Hepatic stellate cell (primary cell): ENCODE results near the gene PIERCE2.
"Not testable (repeated sequence)": the region's sequence is repeated elsewhere in the genome, so short reads cannot be mapped to it uniquely, and the experiment has no call there.

Source experiments
- DNase-seq: peaks from one replicate; pipeline ENCODE4 v3.0.0; 2011; ENCODE audit warnings: low spot score

The PIERCE2 gene, protein sequence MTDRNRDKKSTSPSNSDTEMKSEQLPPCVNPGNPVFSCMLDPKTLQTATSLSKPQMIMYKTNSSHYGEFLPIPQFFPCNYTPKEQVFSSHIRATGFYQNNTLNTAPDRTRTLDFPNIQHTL

GRCh38 chr15:55408012-55408928 lies at the start of gene PIERCE2, which contains the start of gene CCPG1:
PIERCE2 (plus strand) TSS chr15:55408495; CDS start chr15:55408769, 274 bp downstream.
CCPG1 (minus strand) TSS chr15:55408359; CDS start chr15:55389424, 18,935 bp downstream.
- peak; percentile 94 for DNase-seq

- DNase-seq = peak; percentile 5
Observed at GRCh38 chr15:55360256-55360655, 48.0 kb upstream of the PIERCE2 start.

- no peak for DNase-seq
Observed at GRCh38 chr15:55361048-55361447, 47.2 kb upstream of the PIERCE2 start.

GRCh38 chr15:55362641-55363040 lies 45.7 kb upstream of the PIERCE2 start:
- DNase-seq = no peak

DNA sequence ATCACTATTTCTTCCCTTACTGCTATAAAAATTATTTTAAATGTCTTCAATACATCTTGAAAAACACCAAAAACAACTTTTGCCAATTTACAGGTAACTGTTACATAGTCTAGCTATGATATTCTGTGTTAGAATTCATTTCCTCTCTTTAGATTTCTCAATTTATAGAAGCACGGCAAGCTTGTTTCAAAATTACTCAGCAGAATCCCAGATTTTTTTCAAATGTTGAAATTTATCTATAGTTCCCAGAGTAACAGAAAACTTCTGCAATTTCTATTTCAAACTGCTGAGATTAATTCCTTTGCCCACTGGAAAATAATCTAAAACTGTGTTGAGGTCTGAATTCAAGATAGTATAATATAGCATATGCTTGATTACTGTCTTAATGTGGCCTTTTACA lies 41.3 kb upstream of the PIERCE2 start:
- no peak for DNase-seq

- no peak for DNase-seq
Observed at GRCh38 chr15:55372701-55373440, 35.4 kb upstream of the PIERCE2 start.

- DNase-seq = no peak
Observed at GRCh38 chr15:55379095-55379494, 29.2 kb upstream of the PIERCE2 start.

DNA sequence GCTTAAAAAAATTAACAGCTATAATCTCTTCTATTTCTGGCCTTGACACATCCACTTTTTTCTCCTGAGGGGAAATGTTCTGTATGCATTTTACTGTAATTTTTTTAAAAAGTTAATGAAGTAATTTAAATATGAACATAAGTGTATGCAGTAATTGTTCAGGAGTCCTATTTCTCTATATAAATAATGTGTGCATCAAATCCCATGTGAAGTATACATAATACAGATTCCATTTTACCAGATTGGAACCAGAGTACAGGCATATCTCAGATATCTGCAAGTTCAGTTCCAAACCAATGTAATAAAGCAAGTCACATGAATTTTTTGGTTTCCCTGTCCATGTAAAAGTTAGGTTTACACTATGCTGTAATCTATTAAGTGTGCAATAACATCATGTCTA lies 26.7 kb upstream of the PIERCE2 start:
- DNase-seq = no peak

GRCh38 chr15:55383687-55384086 lies 24.6 kb upstream of the PIERCE2 start:
- no peak for DNase-seq

GRCh38 chr15:55387027-55387426 lies 21.3 kb upstream of the PIERCE2 start:
- no peak for DNase-seq

DNA sequence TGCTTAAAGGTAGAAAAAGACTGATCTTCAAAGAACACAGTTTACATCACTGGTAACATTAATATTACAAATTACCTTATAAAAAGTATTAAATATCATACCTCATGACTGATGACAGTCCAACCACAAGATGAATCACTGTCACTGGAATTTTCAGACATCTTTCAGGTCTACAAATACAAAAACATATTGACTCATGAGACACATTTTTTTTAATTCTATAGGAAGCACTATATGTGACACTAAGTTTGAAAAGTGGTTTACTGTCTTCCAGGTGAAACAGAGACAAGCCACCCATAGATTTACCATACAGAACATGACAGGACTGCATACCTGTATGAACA lies 19.1 kb upstream of the PIERCE2 start:
- peak; percentile 43 for DNase-seq

GRCh38 chr15:55394694-55395093 lies 13.6 kb upstream of the PIERCE2 start:
- DNase-seq = no peak

GRCh38 chr15:55398243-55398642 lies 10.1 kb upstream of the PIERCE2 start:
- no peak for DNase-seq

DNA sequence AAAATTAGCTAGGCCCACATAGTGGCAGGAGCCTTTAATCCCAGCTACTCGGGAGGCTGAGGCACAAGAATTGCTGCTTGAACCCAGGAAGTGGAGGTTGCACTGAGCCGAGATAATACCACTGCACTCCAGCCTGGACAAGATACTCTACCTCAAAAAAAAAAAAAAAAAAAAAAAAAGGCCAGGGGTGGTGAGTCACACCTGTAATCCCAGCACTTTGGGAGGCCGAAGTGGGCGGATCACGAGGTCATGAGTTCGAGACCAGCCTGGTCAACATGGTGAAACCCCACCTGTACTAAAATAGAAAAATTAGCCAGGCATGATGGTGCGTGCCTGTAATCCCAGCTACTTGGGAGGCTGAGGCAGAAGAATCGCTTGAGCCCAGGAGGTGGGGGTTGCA lies 8.2 kb upstream of the PIERCE2 start:
- DNase-seq = not testable (repeated sequence)

DNA sequence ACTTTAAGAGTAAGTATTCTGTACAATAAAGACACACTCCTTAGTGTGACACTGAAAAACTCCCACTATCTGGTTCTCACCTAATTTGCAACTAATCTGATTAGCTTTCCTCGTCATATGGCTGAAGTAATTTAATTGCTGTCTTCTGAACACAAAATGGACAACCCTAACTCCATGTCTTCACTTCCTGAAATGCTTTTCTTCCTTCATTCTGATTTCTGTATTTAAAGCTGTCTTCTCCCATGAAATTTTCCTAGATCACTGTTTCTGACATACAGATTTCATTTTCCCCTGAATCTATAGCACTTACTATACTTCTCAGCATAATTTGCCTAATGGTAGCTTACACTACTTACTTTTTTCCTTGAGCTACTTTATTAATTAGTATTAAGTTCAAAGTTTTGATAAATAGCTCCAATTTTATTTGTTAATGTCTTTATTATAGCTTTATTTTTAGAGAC lies 6.5 kb upstream of the PIERCE2 start:
- no peak for DNase-seq

DNA sequence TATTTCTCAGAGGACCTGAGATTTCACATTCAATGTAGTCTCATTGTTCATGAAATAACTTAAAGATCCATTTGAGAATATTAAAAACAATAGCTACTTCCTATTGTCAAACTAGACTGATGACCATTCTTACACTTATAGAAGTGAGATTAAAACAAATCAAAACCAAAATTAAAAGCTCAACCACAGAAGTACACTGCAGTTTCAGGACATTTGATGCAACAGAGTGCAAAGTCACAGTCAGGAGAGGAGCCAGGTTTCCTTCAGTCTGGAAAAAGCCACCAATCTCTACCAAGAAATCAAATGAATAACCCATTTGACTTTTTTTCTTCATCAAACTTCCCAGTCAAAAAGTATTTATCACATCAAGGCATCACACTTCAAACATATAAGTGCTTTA lies 5.6 kb upstream of the PIERCE2 start:
- DNase-seq = no peak

DNA sequence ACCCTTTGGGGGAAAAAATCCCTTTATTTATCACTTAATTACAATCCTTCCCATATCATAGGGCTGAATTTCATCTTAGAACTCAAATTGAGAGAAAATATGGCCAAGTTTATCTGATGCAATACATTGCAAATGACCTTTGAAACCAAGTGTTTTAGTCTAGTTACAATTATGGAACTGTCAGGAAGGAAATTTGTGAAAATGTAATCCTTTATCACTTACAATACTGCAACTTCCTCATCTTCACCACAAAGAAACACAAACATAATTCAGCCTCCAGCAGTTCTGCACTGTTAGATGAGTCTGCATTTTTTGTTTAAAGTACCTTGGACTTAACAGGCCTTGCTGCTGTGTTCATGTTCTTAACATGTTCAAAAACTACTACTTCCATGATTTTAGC lies 4.8 kb upstream of the PIERCE2 start:
- no peak for DNase-seq

- DNase-seq = peak; percentile 38
Observed at GRCh38 chr15:55407498-55408011, 740 bp upstream of the PIERCE2 start.

- not testable (repeated sequence) for DNase-seq
Observed at GRCh38 chr15:55408976-55409375, 681 bp downstream of the PIERCE2 start.

- DNase-seq = not testable (repeated sequence)
Observed at GRCh38 chr15:55417678-55418077, 9.4 kb downstream of the PIERCE2 start.

GRCh38 chr15:55420171-55420866 lies 12.0 kb downstream of the PIERCE2 start:
- no peak for DNase-seq

GRCh38 chr15:55422089-55422488 lies 13.8 kb downstream of the PIERCE2 start:
- DNase-seq = no peak
